Panc1 (cell line): ENCODE data around the gene CCDC121.

Experiments used
- CTCF ChIP-seq: fragments of 450-650 bp; IDR thresholded peaks from 2 replicates; pipeline ENCODE4 v1.5.1; 2017; ENCODE audit warnings: mild to moderate bottlenecking
- POLR2AphosphoS5 ChIP-seq: IDR thresholded peaks from 2 replicates; pipeline ENCODE4 v1.6.1; 2012; ENCODE audit warnings: mild to moderate bottlenecking, low read depth, low read length, moderate library complexity

DNA sequence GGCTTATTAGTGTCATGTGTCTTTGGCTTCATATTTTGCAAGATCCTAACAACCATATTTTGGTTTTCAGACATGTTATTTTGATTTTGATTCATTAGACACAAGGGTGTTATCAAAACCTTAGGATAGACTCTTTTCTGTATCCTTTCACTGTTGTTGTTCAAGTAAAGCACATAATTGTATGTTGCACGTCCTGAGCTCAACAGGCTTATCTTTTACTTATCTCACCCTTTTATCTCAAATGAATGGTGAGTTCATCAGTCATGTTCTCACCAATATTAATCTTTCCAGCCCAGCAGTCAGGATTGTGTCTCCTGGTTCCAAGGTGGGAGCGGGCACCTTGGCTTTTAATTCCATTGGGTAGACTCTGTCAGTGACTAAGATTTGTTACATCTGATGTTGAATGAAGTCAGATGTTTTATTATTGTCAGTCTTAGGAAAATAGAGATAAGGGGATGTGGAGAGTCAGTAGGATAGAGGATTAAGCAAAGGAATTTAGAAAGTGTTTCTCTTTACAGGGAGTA is 12.0 kb upstream of the CCDC121 start:
- no peak for TF ChIP-seq POLR2AphosphoS5
- no peak for TF ChIP-seq CTCF
